Activated gamma-delta T cell treated with anti-CD3 and anti-CD28 coated beads, Interleukin-2, amount 50 U/mL, for 16 hours (primary cell): Measurements from ENCODE around the gene ABAT.

Experiments
- DNase-seq: peaks from one replicate; pipeline ENCODE4 v3.0.0-alpha.2; 2020; ENCODE audit warnings: low read depth

Gene ABAT

GRCh38 chr16:8717892-8718415, 43.5 kb downstream of the ABAT start:
- DNase-seq: no peak

GRCh38 chr16:8718851-8719680, 44.6 kb downstream of the ABAT start:
- no peak for DNase-seq

- no peak for DNase-seq
Observed at GRCh38 chr16:8720080-8720966, 45.9 kb downstream of the ABAT start.

DNA sequence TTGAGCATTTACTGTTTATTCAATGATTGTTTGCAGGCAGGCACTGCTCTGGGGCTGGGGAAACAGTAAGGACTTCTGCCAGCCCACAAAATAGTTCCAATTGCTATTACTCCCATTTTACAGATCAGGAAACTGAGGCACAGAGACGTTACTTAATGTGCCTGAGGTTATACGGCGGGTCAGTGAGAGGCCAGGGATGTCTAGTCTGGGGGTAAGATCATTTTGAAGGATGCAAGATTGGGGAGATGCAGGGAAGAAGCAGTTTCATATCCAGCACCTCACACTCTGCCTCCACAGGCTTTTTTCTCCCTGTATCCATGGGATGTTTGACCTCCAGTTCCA, 46.5 kb downstream of the ABAT start:
- DNase-seq: no peak

DNA sequence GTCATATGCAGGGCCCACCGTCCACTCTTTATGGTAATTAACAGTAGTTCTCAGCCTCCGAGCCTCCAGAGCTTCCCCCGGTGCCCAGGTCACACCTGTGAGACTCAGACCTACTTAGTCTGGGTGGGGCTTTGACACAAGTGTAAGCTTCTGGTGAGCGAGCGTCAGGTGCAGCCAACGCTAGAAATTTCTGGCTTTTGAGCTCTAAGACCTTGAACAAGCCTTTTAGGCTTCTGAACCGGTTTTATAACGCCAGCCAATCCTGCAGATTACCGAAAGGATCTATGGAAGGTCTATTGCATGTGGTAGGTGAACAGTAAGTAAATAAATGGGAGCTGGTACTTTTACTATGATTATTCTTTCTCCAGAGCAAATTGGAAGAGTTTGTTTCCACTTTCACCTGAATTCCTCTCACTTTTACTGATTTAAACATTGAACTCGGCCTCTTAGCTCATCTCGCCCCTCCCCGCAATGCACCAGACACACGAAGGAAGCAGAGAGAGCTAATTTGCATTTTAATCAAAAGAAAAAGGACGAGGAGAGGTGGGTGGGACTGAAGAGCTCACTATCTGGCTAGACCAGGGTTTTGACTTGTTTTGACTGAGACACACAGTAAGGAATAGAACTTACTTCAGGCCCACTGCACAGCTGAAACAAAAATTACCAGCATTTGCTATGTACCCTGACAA, 47.1 kb downstream of the ABAT start:
- DNase-seq: no peak

- DNase-seq: no peak
Observed at GRCh38 chr16:8722025-8722348, 47.6 kb downstream of the ABAT start.

- no peak for DNase-seq
Observed at GRCh38 chr16:8725513-8726178, 51.2 kb downstream of the ABAT start.

GRCh38 chr16:8727131-8727806, 52.9 kb downstream of the ABAT start:
- no peak for DNase-seq

GRCh38 chr16:8727857-8728618, 53.6 kb downstream of the ABAT start:
- no peak for DNase-seq

DNA sequence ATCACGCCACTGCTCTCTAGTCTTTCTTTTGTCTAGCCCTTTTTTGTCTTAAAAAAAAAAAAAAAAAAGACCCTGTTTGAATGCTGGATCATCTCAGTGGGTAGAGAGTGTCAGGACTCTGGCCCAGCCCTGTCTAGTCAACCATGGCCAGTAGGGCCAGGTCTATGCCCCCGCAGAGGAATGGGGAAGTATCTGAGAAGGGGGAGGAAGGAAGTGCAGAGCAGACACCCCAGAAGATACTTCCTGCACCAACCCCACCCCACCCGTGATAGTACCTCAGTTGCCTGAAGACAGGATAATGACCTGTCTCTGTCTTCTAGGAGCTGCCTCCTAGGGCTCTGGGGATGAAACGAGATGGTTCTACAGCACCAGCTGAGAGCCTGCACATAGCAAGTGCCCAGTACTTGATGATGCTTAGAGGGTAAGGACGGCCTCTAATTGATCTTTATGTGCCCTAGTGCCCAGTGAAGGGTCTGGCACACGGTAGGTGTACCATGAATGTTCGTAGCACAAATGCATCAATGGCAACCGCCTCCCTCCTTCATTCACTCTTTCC, 55.4 kb downstream of the ABAT start:
- DNase-seq: no peak

GRCh38 chr16:8730335-8730915, 56.0 kb downstream of the ABAT start:
- no peak for DNase-seq

- DNase-seq: no peak
Observed at GRCh38 chr16:8733849-8734540, 59.6 kb downstream of the ABAT start.

- DNase-seq: no peak
Observed at GRCh38 chr16:8735574-8735973, 61.2 kb downstream of the ABAT start.

- DNase-seq: no peak
Observed at GRCh38 chr16:8736123-8736668, 61.8 kb downstream of the ABAT start.

DNA sequence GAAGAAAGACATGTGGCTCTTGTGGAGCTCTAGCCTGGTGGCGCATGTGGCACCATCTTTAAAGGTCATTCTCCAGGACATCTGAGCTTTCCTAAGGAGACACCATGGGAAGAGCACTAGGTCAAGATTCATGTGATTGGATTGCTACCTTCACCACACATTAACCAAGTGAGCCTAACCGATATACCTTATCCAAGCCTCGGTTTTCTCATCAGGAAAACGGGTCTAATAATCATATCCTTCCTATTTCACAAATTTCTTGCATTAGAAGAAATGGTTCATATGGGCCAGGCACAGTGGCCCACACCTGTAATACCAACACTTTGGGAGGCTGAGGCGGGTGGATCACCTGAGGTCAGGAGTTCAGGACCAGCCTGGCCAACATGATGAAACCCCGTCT, 64.7 kb downstream of the ABAT start:
- DNase-seq: no peak

DNA sequence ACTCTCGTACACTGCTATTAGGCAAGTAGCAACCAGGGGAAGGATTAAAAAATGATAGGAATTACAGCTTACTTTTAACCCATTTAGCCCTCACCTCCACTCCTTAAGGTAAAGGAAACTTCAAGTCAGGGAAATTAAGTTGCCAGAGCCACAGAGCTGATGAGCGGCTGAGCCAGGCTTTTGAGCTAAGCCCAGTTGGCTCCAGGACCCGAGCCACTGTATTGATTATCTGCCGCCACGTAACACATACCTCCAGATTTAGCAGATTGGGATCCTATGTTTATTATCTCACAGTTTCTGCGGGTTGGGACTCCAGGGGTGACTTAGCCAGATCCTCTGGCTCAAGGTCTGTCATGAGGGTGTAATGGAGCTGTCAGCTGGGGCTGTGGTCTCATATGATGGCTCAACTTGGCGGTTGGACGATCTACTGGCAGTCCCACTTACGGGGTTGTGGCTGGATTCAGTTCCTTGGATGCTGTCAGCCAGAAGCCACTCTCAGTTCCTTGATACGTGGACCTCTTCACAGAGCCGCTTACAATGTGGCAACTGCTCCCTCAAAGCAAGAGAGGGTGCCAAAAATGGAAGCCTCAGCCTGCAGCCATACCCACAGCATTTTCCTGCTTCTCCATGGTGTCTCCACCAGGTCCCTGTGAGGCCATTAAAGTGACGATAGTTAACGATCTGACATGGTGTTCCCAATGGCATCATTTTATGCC, 65.7 kb downstream of the ABAT start:
- no peak for DNase-seq

DNA sequence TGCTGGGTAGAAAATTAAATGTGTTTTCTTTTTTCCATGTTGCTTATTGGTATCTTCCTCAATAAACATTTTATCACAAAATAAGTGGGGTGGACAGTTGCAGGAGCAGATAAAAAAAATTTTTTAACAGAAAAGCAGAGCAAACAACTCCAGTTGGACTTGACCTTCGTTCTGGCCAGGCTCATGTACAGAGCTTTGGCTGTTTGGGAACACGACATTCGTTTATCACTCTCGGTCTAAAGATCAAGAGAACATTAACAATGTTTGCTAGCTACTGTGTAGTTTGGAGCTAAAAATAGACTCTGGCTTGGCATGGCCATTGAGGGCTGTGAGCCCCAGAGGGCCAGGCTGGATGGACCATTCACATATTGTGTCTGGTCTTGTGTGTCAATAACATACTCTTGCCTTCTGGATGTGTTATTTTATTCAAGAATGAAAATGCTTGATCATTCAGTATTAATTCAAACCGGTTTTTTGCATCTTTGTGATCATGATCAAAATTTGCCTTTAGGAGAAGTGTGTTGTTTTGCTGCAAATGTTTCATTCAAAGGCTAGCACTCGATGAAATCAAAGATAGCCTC, 66.4 kb downstream of the ABAT start:
- no peak for DNase-seq

GRCh38 chr16:8741636-8742035, 67.2 kb downstream of the ABAT start:
- no peak for DNase-seq
